ENCODE results near the gene TMEM171.

Gene TMEM171

GRCh38 chr5:73131711-73132425 lies 11.5 kb downstream of the TMEM171 start:
- Mint-ChIP-seq H3K36me3 (ENCODE audit: low read depth) (no peaks in the 10 kb centered on the region), H3K27ac (no peak overlapping the region), H3K4me3 (no peak overlapping the region), H3K27me3 (ENCODE audit: low read depth) (peaks cover 36% of the 10 kb centered on the region), H3K4me1 (ENCODE audit: low read depth) (no peaks in the 10 kb centered on the region), H3K9me3 (no peaks in the 10 kb centered on the region)

- no peak overlapping the region for H3K27ac Mint-ChIP-seq
- H3K27me3 Mint-ChIP-seq (ENCODE audit: low read depth): peaks cover 36% of the 10 kb centered on the region
- H3K36me3 Mint-ChIP-seq (ENCODE audit: low read depth): no peaks in the 10 kb centered on the region
- H3K4me1 Mint-ChIP-seq (ENCODE audit: low read depth): no peaks in the 10 kb centered on the region
- no peak overlapping the region for H3K4me3 Mint-ChIP-seq
- no peaks in the 10 kb centered on the region for H3K9me3 Mint-ChIP-seq
Observed at GRCh38 chr5:73132759-73133158, 12.4 kb downstream of the TMEM171 start.

- peaks cover 31% of the 10 kb centered on the region for H3K27me3 Mint-ChIP-seq (ENCODE audit: low read depth)
- H3K9me3 Mint-ChIP-seq: no peaks in the 10 kb centered on the region
- no peaks in the 10 kb centered on the region for H3K4me1 Mint-ChIP-seq (ENCODE audit: low read depth)
- H3K36me3 Mint-ChIP-seq (ENCODE audit: low read depth): no peaks in the 10 kb centered on the region
- no peak overlapping the region for H3K4me3 Mint-ChIP-seq
- no peak overlapping the region for H3K27ac Mint-ChIP-seq
Observed at GRCh38 chr5:73135021-73135420, 14.6 kb downstream of the TMEM171 start.

DNA sequence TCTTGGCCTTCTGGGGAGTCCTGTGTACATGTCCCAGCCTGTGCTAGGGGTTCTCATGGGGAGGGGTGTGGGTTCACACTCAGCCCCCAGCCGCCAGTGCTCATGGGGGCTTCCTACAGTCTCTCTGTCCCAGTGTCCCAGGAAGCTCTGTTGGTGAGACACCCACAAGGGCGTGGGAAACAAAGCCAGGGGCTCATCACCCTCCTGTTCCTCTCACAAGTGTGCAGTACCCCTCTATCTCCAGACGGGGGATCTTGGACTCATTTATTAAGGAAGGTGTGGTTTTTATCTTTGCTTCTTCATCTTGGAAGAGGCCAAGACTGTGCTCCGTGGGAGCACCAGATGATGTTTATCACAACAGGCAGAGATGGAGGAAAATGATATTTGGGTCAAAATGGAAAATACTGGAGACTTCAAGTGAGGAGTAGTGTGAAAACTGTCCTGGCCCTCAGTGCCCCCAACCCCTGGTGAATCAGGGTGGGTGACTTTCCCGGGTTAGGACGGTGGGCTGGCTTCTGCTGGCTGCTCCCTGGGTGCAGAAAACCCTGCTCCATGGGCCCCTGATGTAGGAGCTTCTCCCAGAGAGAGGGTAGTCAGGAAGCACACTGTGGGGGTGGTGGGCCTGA lies 15.2 kb downstream of the TMEM171 start:
- Mint-ChIP-seq H3K4me1 (ENCODE audit: low read depth) (no peaks in the 10 kb centered on the region), H3K9me3 (no peaks in the 10 kb centered on the region), H3K27me3 (ENCODE audit: low read depth) (peaks cover 26% of the 10 kb centered on the region), H3K4me3 (no peak overlapping the region), H3K36me3 (ENCODE audit: low read depth) (no peaks in the 10 kb centered on the region), H3K27ac (no peak overlapping the region)

DNA sequence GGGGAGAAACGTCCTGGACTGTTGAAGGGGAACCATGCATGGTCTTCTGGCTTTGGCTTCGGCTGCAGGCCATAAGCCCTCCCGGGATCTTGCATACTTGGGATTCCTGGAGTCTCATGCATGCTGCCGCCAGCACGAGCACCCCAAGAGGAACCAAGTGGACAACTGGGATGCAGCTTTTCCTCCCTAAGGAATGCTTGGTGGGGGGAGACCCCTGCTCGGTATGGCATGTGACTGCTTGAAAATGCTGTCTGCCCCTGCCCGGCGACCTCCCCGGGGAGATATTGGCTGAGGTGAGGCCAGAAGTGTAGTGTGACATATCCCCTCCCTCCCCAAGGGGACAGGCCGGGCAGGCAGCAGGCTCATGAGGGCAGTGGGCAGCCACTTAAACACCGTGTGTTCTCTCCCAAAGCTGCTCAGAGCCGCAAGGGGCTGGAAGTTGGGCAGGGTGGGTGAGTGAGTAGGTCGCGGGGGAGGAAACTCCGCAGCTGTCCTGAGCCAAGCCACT lies 15.7 kb downstream of the TMEM171 start:
- Mint-ChIP-seq H3K9me3 (no peaks in the 10 kb centered on the region), H3K36me3 (ENCODE audit: low read depth) (no peaks in the 10 kb centered on the region), H3K4me1 (ENCODE audit: low read depth) (no peaks in the 10 kb centered on the region), H3K27me3 (ENCODE audit: low read depth) (peaks cover 25% of the 10 kb centered on the region), H3K27ac (no peak overlapping the region), H3K4me3 (no peak overlapping the region)

DNA sequence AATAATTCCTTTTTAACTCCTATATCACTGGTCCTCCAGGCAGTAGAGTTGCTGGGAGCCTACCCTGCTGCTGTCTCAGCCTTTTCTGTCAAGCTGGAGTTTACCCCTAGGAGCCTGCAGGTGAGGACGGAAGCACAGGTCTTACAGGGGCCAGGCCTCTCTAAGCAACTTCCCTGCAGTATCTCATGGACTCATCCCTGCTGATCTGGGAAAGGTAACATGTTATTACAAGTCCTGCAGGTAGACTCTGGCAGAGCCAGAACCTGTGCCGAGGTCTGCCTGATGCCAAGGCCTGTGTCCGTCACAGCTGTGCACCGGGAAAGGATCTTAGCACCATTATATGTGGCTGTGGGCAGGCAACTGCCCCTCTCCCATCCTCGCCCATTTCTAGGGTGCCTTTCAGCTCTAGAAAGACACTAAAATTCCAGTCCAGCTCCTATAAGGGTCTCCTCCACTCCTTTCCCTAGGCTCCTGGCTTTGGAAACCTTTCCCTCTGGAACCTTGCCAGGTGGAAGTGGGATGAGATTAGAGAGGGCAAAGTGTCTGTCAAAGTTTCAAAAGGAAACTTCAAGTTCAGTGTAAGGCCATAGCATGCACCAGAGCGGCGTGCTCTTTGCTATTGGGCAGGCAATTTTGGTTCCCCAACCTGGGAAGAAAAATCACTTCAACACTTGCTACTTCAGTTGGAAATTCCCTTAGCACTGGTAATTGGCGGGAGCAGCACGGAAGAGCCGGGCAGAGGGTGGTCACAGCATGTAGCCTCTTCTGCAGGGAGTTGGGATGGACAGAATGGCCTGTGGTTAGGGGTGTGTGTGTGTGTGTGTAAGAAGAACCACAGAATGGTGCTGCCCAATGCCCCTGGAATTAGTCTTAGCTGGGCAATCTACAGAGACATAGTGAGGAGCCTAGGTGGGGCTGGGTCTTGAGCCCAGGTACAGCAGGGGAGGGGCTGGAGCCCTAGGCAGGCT lies 17.5 kb downstream of the TMEM171 start:
- Mint-ChIP-seq H3K4me1 (ENCODE audit: low read depth) (no peaks in the 10 kb centered on the region), H3K27me3 (ENCODE audit: low read depth) (peaks cover 31% of the 10 kb centered on the region), H3K4me3 (no peak overlapping the region), H3K27ac (no peak overlapping the region), H3K9me3 (no peaks in the 10 kb centered on the region), H3K36me3 (ENCODE audit: low read depth) (no peaks in the 10 kb centered on the region)

- Mint-ChIP-seq H3K27me3 (ENCODE audit: low read depth) (peaks cover 31% of the 10 kb centered on the region), H3K9me3 (no peaks in the 10 kb centered on the region)
Observed at GRCh38 chr5:73139485-73139884, 19.1 kb downstream of the TMEM171 start.

GRCh38 chr5:73140801-73141200 lies 20.4 kb downstream of the TMEM171 start:
- Mint-ChIP-seq H3K27ac (no peak overlapping the region), H3K4me3 (no peak overlapping the region), H3K36me3 (ENCODE audit: low read depth) (no peaks in the 10 kb centered on the region), H3K4me1 (ENCODE audit: low read depth) (no peaks in the 10 kb centered on the region), H3K9me3 (no peaks in the 10 kb centered on the region), H3K27me3 (ENCODE audit: low read depth) (peaks cover 22% of the 10 kb centered on the region)

More at GRCh38 chr5:73139485-73139884, 19.1 kb downstream of the TMEM171 start:
- H3K4me3 Mint-ChIP-seq: no peak overlapping the region
- H3K4me1 Mint-ChIP-seq (ENCODE audit: low read depth): no peaks in the 10 kb centered on the region
- no peaks in the 10 kb centered on the region for H3K36me3 Mint-ChIP-seq (ENCODE audit: low read depth)
- no peak overlapping the region for H3K27ac Mint-ChIP-seq

- H3K4me3 Mint-ChIP-seq: no peak overlapping the region
- H3K36me3 Mint-ChIP-seq (ENCODE audit: low read depth): no peaks in the 10 kb centered on the region
- no peaks in the 10 kb centered on the region for H3K4me1 Mint-ChIP-seq (ENCODE audit: low read depth)
- no peaks in the 10 kb centered on the region for H3K9me3 Mint-ChIP-seq
- H3K27me3 Mint-ChIP-seq (ENCODE audit: low read depth): peaks cover 33% of the 10 kb centered on the region
- no peak overlapping the region for H3K27ac Mint-ChIP-seq
Observed at GRCh38 chr5:73142035-73142434, 21.7 kb downstream of the TMEM171 start.

DNA sequence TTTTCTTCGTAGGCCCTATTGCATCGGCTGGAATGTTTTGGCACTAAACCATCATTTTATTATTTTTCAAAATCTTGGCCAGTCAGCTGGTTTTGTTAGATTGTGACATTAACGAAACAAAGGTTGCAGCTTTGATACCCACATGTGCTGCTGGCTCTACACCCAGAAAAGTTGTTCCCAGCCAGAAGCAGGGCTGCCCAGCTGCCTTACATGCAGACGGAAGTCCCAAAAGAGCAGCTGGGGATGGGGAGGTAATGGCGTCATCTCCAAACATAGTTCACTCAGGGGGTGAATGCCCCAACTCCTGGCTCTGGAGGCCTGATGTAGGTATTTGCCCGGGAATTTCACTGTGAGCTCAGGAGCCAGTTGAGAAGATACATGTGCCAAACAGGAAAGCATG lies 23.3 kb downstream of the TMEM171 start:
- Mint-ChIP-seq H3K9me3 (no peaks in the 10 kb centered on the region), H3K4me3 (no peak overlapping the region), H3K27ac (no peak overlapping the region), H3K27me3 (ENCODE audit: low read depth) (peaks cover 44% of the 10 kb centered on the region), H3K36me3 (ENCODE audit: low read depth) (no peaks in the 10 kb centered on the region), H3K4me1 (ENCODE audit: low read depth) (no peaks in the 10 kb centered on the region)

- no peaks in the 10 kb centered on the region for H3K9me3 Mint-ChIP-seq
- no peak overlapping the region for H3K4me3 Mint-ChIP-seq
- H3K36me3 Mint-ChIP-seq (ENCODE audit: low read depth): no peaks in the 10 kb centered on the region
- peaks cover 62% of the 10 kb centered on the region for H3K27me3 Mint-ChIP-seq (ENCODE audit: low read depth)
- no peak overlapping the region for H3K27ac Mint-ChIP-seq
- no peaks in the 10 kb centered on the region for H3K4me1 Mint-ChIP-seq (ENCODE audit: low read depth)
Observed at GRCh38 chr5:73149540-73149939, 29.2 kb downstream of the TMEM171 start.

DNA sequence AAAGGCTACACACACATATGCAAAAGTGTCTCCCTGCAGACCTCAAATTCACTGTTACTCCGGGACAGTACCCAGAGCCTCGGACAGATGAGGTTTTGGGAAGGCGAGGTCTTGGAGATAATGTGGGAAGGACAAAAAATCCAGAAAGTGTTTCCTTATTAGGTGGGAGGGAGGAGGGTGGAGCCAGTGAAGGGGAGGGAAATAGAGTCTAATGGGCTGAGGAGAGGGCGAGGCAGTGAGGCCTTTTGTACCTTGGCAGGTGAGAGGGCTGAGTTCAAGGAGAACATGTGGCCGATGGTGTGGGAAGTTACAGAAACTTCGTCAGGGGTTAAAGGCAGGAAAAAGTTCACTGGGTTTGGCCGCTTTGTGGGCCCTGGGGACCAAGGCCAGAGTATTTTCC lies 30.5 kb downstream of the TMEM171 start:
- Mint-ChIP-seq H3K27ac (no peak overlapping the region), H3K4me3 (no peak overlapping the region), H3K27me3 (ENCODE audit: low read depth) (peaks cover 70% of the 10 kb centered on the region), H3K9me3 (no peaks in the 10 kb centered on the region), H3K4me1 (ENCODE audit: low read depth) (no peaks in the 10 kb centered on the region), H3K36me3 (ENCODE audit: low read depth) (no peaks in the 10 kb centered on the region)

DNA sequence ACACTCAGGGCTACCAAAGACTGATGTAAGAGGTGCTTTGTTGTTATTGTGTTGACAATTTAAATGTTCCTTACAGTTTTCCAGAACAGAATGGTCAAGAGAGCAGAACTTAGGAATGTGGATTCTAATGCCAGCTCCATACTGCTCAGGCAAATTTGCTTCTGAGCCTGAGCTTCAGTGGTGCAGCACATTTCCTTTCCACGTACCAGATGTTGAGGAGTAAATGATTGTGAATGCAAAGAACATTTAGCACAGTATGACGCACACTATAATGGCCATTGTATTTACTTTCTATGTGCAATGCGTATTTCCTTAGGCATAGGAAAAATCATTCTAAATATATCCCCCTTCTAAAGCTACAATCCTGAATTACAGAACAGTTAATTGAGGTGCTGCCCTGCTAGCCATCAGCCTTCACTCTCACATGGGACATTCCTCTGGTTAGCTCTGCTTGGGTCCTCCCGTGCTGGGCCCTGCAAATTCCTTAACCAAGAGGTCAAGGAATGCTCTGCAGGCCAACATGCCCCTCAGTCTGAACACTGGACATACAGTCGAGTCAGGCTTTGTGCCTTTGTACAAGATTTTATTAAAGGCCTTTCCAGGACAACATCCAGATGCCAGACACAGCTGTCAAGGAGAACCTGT lies 31.5 kb downstream of the TMEM171 start:
- Mint-ChIP-seq H3K27me3 (ENCODE audit: low read depth) (peaks cover 69% of the 10 kb centered on the region), H3K27ac (no peak overlapping the region), H3K9me3 (no peaks in the 10 kb centered on the region), H3K4me1 (ENCODE audit: low read depth) (no peaks in the 10 kb centered on the region), H3K4me3 (no peak overlapping the region), H3K36me3 (ENCODE audit: low read depth) (no peaks in the 10 kb centered on the region)
